SK-N-SH (cell line): ENCODE measurements around the gene SP100.

ENCODE experiments used
- MXI1 ChIP-seq: IDR thresholded peaks from 2 replicates; pipeline ENCODE4 v1.6.1; 2012; ENCODE audit warnings: mild to moderate bottlenecking, low read depth, low read length, improper control_type of control experiment
- SIN3A ChIP-seq: IDR thresholded peaks from 2 replicates; pipeline ENCODE4 v1.6.1; 2012; ENCODE audit warnings: low read depth, mild to moderate bottlenecking, low read length, moderate library complexity, borderline replicate concordance
- SMC3 ChIP-seq: IDR thresholded peaks from 2 replicates; pipeline ENCODE4 v1.6.1; 2012; ENCODE audit warnings: low read depth, low read length, improper control_type of control experiment
- USF1 ChIP-seq: IDR thresholded peaks from 2 replicates; pipeline ENCODE4 v1.4.0; 2012; ENCODE audit warnings: low read depth, borderline replicate concordance
- TF ChIP-seq, protein P1 (sequence below): fragments of 200-600 bp; sonication (generic); IDR thresholded peaks from 2 replicates; pipeline ENCODE4 v1.6.1; 2017; ENCODE audit warnings: antibody characterized with exemption, mild to moderate bottlenecking, moderate library complexity
- TF ChIP-seq, protein P2 (sequence below): IDR thresholded peaks from 2 replicates; pipeline ENCODE4; 2012

GRCh38 chr2:230394301-230394700, 21.7 kb upstream of the SP100 start:
- TF ChIP-seq SIN3A (no peak), SMC3 (no peak), MXI1 (no peak), USF1 (no peak)
- TF ChIP-seq, protein P1, sequence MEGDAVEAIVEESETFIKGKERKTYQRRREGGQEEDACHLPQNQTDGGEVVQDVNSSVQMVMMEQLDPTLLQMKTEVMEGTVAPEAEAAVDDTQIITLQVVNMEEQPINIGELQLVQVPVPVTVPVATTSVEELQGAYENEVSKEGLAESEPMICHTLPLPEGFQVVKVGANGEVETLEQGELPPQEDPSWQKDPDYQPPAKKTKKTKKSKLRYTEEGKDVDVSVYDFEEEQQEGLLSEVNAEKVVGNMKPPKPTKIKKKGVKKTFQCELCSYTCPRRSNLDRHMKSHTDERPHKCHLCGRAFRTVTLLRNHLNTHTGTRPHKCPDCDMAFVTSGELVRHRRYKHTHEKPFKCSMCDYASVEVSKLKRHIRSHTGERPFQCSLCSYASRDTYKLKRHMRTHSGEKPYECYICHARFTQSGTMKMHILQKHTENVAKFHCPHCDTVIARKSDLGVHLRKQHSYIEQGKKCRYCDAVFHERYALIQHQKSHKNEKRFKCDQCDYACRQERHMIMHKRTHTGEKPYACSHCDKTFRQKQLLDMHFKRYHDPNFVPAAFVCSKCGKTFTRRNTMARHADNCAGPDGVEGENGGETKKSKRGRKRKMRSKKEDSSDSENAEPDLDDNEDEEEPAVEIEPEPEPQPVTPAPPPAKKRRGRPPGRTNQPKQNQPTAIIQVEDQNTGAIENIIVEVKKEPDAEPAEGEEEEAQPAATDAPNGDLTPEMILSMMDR, result no peak
- TF ChIP-seq, protein P2, sequence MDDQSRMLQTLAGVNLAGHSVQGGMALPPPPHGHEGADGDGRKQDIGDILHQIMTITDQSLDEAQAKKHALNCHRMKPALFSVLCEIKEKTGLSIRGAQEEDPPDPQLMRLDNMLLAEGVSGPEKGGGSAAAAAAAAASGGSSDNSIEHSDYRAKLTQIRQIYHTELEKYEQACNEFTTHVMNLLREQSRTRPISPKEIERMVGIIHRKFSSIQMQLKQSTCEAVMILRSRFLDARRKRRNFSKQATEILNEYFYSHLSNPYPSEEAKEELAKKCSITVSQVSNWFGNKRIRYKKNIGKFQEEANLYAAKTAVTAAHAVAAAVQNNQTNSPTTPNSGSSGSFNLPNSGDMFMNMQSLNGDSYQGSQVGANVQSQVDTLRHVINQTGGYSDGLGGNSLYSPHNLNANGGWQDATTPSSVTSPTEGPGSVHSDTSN, result no peak
